Duodenal mucosa (tissue), 2 donors: ENCODE measurements around the gene DGKI.

ENCODE experiments used
- H3K27ac ChIP-seq: one replicate; pipeline ENCODE4 v1.7.0; 2013; ENCODE audit warnings: low read depth, low read length
- H3K27me3 ChIP-seq, 2 donors: one replicate each; pipeline ENCODE4 v1.7.0; 2013; ENCODE audit warnings: low read length in 2 of 2, control low read depth in 1 of 2; ENCODE audit not compliant: insufficient read depth in 2 of 2, control insufficient read depth in 1 of 2
- H3K36me3 ChIP-seq, 2 donors: one replicate each; pipeline ENCODE4 v1.7.0; 2013; ENCODE audit warnings: low read length in 2 of 2, control low read depth in 1 of 2; ENCODE audit not compliant: insufficient read depth in 2 of 2, control insufficient read depth in 1 of 2
- H3K4me1 ChIP-seq, 2 donors: one replicate each; pipeline ENCODE4 v1.7.0; 2013; ENCODE audit warnings: low read length in 2 of 2, control low read depth in 1 of 2; ENCODE audit not compliant: insufficient read depth in 2 of 2, control insufficient read depth in 1 of 2
- H3K4me3 ChIP-seq, 2 donors: one replicate each; pipeline ENCODE4 v1.7.0; 2013; ENCODE audit warnings: low read length in 2 of 2, low read depth in 1 of 2
- H3K9ac ChIP-seq, 2 donors: one replicate each; pipeline ENCODE4 v1.7.0; 2013; ENCODE audit warnings: low read length in 2 of 2, low read depth in 1 of 2
- H3K9me3 ChIP-seq, 2 donors: one replicate each; pipeline ENCODE4 v1.7.0; 2013; ENCODE audit warnings: low read length in 2 of 2, control low read depth in 1 of 2; ENCODE audit not compliant: control insufficient read depth in 1 of 2

DGKI gene

DNA sequence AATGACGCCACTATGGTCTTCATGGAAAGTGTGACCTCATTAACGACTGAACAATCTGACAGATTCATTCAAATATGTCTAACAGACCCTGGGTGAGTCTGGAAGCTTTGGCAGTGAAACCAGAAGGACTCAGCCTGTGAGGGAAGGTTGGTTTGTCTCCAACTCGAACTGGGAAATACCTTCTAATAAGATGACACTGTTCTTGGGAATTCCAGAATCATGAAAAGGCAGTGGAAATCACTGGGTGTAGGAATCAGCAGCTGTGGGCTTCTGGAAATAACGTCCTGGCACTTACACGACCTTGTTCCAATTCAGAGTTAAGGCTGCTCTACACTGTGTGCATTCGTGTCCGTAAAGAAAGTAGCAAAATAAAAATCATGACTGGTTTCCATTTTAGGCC is 75.1 kb downstream of the DGKI start:
- H3K27ac ChIP-seq, result no peak overlapping the region

DNA sequence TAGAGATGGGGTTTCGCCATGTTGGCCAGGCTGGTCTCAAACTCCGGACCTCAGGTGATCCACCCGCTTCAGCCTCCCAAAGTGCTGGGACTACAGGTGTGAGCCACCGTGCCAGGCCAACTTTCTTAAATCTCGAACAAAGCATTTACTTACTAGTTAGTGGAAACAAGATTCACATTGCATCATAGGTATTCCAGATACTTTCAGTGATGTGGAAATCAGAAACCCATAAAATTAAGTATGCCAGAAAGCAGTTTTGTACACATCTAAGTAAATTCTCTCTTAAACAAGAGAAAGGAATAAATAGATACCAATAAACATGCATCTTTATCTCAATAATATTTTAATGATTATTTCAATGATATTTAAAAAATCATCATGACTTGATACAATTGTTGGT is 75.5 kb downstream of the DGKI start:
- Histone ChIP-seq H3K4me1 (no peaks in the 10 kb centered on the region), H3K27ac (no peak overlapping the region), H3K9ac (no peak overlapping the region), H3K4me3 (no peak overlapping the region), H3K27me3 (no peaks in the 10 kb centered on the region), H3K36me3 (no peaks in the 10 kb centered on the region), H3K9me3 (no peaks in the 10 kb centered on the region)

More for the DNA sequence above, 75.1 kb downstream of the DGKI start:
- Histone ChIP-seq H3K36me3 (no peaks in the 10 kb centered on the region), H3K4me1 (no peaks in the 10 kb centered on the region), H3K27me3 (no peaks in the 10 kb centered on the region), H3K9me3 (no peaks in the 10 kb centered on the region), H3K9ac (no peak overlapping the region), H3K4me3 (no peak overlapping the region)

DNA sequence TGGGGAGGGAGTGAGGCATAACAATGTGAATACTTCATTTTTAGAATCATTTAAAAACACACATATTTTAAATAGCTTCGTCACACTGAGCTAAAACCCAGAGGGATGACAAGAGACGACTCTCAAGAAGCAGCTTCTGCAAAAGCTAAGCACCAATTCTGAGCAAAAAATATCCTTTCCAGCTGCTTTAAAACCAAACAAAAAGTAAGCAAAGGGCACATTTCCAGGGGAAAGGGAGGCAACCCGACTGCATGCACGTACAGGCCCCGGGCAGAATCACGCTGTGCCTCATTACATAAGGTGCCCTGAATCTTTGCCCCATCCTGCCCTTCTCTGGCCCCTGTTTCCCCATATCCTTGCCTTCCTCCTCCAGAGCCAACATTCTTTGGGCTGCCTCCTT is 78.4 kb downstream of the DGKI start:
- no peak overlapping the region for H3K9ac ChIP-seq
- H3K4me3 ChIP-seq, result no peak overlapping the region
- no peaks in the 10 kb centered on the region for H3K9me3 ChIP-seq
- H3K36me3 ChIP-seq, result no peaks in the 10 kb centered on the region
- no peaks in the 10 kb centered on the region for H3K27me3 ChIP-seq
- no peak overlapping the region for H3K27ac ChIP-seq
- no peaks in the 10 kb centered on the region for H3K4me1 ChIP-seq

DNA sequence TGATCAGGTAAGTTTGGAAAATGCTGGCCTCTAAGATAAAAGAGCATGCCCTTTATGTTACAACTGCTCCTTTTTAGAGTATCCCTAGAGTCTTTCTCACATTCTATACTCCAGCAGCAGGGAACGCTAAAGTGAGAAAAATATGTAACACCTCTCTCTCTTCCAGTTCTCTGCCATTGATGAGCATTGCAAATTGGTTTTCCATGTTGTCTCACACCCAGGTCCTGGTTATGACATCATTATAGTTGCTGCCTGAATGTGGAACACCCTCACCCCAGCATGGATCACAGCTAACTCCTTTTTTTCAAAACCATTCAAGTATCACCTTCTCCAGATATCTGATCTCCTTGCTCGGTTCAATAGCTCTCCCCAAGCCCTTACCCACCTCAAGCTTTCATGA is 84.4 kb downstream of the DGKI start:
- Histone ChIP-seq H3K4me3 (no peak overlapping the region), H3K4me1 (no peaks in the 10 kb centered on the region), H3K36me3 (no peaks in the 10 kb centered on the region), H3K9me3 (no peaks in the 10 kb centered on the region), H3K27me3 (no peaks in the 10 kb centered on the region), H3K27ac (no peak overlapping the region), H3K9ac (no peak overlapping the region)

DNA sequence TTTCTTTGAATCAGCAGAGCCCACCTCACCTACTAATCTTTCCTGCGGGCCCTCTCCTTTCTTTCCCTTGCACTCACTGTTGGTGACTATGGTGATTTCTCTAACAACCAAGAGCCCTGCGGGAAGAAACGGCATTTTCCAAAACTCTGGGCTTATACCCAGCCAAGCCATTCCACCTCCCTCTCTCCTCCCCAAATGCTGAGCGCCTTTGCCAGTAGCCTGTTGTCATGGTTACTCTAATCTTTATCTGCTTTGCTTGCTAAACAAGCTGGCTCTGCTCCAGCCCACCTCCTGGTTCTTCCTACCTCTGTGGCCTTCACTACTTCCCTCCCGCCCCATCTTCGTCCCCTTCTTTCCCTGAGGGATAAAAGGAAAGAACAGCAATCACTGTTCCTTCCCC is 86.7 kb downstream of the DGKI start:
- Histone ChIP-seq H3K27me3 (no peaks in the 10 kb centered on the region), H3K36me3 (no peaks in the 10 kb centered on the region), H3K4me3 (no peak overlapping the region), H3K4me1 (no peaks in the 10 kb centered on the region), H3K9me3 (no peaks in the 10 kb centered on the region), H3K9ac (no peak overlapping the region), H3K27ac (no peak overlapping the region)

DNA sequence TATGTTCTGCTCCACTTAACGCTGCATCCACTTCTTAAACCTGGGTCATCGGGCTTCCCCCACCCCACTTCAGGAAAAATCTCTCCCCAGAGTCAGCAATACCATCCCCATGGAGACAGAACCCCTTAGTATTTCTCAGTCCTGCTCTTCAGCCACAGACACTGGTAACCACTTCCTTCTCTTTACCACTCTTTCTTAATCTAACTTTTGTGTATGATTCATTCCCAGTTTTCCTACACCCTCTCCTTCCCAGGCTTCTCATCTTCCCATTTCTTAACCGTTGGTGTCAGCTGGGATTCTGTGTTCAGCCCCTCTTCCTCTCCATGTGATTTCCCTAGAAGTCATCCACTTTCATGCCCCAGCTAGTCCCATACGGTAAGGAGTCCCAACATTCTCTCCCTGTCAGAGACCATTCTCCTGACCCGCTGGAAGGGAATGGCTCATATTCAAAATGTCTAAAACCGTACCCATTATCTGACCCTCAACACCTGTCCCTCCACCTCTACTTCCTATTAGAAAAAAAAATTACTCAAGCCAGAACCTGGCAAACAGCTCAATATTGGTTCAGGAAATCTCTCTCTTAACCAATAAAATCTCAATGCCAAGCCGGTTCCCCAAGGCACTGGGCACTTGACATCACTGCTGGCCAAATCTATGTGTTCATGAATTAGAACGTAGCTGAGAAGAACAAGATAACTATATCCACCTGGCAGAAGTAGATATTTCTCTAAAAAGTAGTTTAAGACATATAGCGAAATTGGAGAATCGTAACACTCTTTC is 89.4 kb downstream of the DGKI start:
- Histone ChIP-seq H3K9ac (no peak overlapping the region), H3K4me1 (no peaks in the 10 kb centered on the region), H3K4me3 (no peak overlapping the region), H3K27me3 (peaks cover 0 to 8% of the 10 kb centered on the region in 2 donors), H3K36me3 (no peaks in the 10 kb centered on the region), H3K27ac (no peak overlapping the region), H3K9me3 (no peaks in the 10 kb centered on the region)

DNA sequence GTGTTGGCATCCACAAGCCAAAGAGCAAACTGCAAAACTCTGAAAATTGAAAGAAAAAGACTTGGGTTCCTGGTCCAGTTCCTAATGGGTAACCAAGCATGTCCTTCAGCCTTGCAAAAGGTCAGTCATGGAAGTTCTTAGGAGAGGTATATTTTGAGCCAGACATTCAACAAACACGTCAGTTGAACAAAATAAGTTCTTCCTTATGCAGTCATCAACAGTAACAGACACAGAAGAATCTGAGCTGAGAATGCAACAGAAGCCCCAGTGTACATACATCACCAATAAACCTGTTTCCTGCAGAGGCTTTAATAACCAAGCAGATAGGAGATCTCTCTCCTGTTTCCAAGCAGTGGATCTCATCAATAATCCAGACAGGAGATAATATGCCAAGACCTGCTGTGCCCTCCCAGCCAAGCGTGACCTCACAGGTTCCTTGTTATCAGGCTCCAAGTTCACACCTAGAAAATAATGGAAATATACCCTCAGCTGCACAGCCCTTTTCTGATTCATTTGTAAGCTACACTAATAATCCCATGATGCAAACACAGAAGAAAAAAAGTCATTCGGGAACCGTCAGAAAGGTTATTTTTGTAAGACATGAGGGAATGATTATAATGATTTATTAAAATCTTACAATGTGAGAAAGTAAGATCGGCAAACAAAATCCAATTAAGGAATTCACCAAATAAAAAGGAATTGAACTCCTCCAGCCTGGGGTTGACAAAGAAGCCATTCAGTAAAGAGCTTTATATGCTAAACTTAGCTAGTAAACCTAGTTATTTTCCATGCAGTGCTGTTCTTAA is 90.7 kb downstream of the DGKI start:
- Histone ChIP-seq H3K9ac (no peak overlapping the region), H3K4me3 (no peak overlapping the region), H3K27ac (no peak overlapping the region)

DNA sequence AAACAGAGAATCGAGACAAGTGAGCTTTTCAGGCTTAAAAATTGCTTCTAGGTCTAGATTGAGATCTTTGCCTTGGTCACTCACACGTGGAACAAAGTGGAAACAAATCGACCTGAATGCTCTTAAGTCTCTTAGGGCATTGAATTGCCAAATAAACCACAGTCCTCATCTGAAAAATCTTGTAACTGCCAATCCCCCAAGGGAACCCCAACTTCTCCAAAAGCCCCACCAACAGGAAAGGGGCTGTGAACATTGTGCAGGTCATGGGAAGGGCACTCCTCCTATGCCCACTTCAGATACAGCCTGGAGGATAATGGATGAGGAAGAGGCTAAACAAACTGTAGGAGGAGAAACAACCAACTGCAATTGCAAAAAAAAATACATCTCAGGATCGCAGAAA is 91.3 kb downstream of the DGKI start:
- Histone ChIP-seq H3K27ac (no peak overlapping the region), H3K4me1 (no peaks in the 10 kb centered on the region), H3K9ac (no peak overlapping the region), H3K27me3 (peaks cover 0 to 8% of the 10 kb centered on the region in 2 donors), H3K9me3 (no peaks in the 10 kb centered on the region), H3K4me3 (no peak overlapping the region), H3K36me3 (no peaks in the 10 kb centered on the region)

More for the DNA sequence above, 90.7 kb downstream of the DGKI start:
- H3K4me1 ChIP-seq, result no peaks in the 10 kb centered on the region
- peaks cover 0 to 8% of the 10 kb centered on the region in 2 donors for H3K27me3 ChIP-seq
- no peaks in the 10 kb centered on the region for H3K36me3 ChIP-seq
- H3K9me3 ChIP-seq, result no peaks in the 10 kb centered on the region

DNA sequence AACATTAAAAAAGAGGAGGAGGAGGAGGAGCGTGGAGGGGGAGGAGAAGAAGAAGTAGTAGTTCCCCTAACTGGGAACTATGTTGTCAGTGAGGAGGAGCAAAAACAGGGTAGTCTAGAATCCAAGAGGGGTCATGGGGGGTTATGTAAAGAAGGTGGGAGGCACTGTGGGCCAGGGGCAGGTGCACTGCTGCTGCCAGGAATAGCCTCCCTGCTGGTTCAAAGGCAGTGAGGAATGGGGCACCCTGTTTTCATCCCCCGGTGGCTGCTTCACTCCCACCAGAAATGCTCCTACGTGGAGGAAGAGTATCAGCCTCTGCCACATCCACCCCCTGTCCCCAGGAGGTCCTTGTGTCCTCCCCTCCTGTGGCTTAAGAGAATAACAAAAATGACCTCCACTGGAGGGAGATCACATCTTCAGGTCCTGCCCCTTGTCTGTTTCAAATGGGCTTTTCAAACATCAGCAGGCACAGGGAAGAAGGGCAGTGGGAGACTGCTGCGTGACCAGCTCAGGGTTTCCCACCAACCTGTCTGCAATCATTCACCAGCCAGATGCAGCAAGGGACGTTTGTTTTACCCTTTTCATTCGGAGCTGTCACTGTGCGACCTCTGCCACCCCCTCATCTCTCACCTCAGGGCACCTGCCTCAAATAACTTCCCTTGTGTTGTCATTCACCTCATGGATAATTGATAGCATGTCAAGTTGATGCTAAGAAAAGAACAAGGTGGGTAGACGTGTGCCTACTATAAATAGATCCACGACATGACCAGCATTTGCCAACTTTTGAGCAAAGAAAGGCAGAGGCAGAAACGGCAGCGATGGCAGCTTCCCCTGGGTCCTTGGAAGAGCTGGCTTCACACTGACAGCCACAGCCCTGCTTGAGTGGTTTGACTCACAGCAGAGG is 92.6 kb downstream of the DGKI start:
- H3K9ac ChIP-seq, result no peak overlapping the region
- no peaks in the 10 kb centered on the region for H3K36me3 ChIP-seq
- H3K27ac ChIP-seq, result no peak overlapping the region
- no peak overlapping the region for H3K4me3 ChIP-seq
- H3K9me3 ChIP-seq, result no peaks in the 10 kb centered on the region
- H3K27me3 ChIP-seq, result peaks cover 0 to 8% of the 10 kb centered on the region in 2 donors
- H3K4me1 ChIP-seq, result no peaks in the 10 kb centered on the region

DNA sequence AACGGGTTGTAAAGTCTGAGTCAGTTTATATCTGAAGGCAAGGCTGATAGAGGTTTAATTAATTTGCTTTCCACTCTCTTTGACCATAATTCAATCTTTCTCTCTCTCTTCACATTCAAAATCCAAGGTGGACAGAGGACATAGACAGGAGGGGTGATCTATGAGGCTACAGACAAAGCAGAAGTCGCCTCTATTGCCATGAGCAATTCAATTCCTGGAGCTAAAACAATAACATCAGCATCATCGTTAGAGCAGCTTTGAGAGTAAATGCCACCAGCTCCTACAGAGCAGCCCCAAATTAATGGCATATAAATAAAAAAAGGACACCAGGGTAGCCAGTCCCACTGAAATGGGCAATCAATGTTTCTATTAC is 93.2 kb downstream of the DGKI start:
- Histone ChIP-seq H3K4me1 (no peaks in the 10 kb centered on the region), H3K9ac (no peak overlapping the region), H3K36me3 (no peaks in the 10 kb centered on the region), H3K4me3 (no peak overlapping the region), H3K27me3 (peaks cover 0 to 8% of the 10 kb centered on the region in 2 donors), H3K9me3 (no peaks in the 10 kb centered on the region), H3K27ac (no peak overlapping the region)
